ENCODE measurements around the gene RCAN1. TPM values are rescaled to one million over a fixed set of nuclear protein-coding genes. Genes with fewer than 3 reads are reported as not detected.
"Not testable (repeated sequence)": the region's sequence is repeated elsewhere in the genome, so short reads cannot be mapped to it uniquely, and the experiment has no call there.

RCAN1 gene
- total RNA-seq, 1 experiment from 2014 or later = 5.6 TPM

GRCh38 chr21:34626131-34626530 lies 11.2 kb upstream of the RCAN1 start:
- in situ Hi-C loops (cut with HindIII; ENCODE audit: low pct_unique_long_range_greater_than_20kb, low sequenced_read_pairs) = no loop called here
- DNase-seq (ENCODE audit: low read depth) = no peak

- peak; percentile 26 for DNase-seq (ENCODE audit: low read depth)
- in situ Hi-C loops (cut with HindIII; ENCODE audit: low pct_unique_long_range_greater_than_20kb, low sequenced_read_pairs) = no loop called here
Observed at GRCh38 chr21:34625030-34625593, 10.2 kb upstream of the RCAN1 start.

- in situ Hi-C loops (cut with HindIII; ENCODE audit: low pct_unique_long_range_greater_than_20kb, low sequenced_read_pairs) = no loop called here
- no peak for DNase-seq (ENCODE audit: low read depth)
Observed at GRCh38 chr21:34623516-34623915, 8.6 kb upstream of the RCAN1 start.

- no peak for DNase-seq (ENCODE audit: low read depth)
- in situ Hi-C loops (cut with HindIII; ENCODE audit: low pct_unique_long_range_greater_than_20kb, low sequenced_read_pairs) = no loop called here
Observed at GRCh38 chr21:34621434-34622350, 6.8 kb upstream of the RCAN1 start.

GRCh38 chr21:34619841-34620665 lies 5.1 kb upstream of the RCAN1 start:
- DNase-seq (ENCODE audit: low read depth) = no peak
- in situ Hi-C loops (cut with HindIII; ENCODE audit: low pct_unique_long_range_greater_than_20kb, low sequenced_read_pairs) = no loop called here

GRCh38 chr21:34618941-34619340 lies 4.0 kb upstream of the RCAN1 start:
- in situ Hi-C loops (cut with HindIII; ENCODE audit: low pct_unique_long_range_greater_than_20kb, low sequenced_read_pairs) = no loop called here

GRCh38 chr21:34617753-34618339 lies 2.9 kb upstream of the RCAN1 start:
- in situ Hi-C loops (cut with HindIII; ENCODE audit: low pct_unique_long_range_greater_than_20kb, low sequenced_read_pairs) = no loop called here
- DNase-seq (ENCODE audit: low read depth) = no peak

More at GRCh38 chr21:34618941-34619340, 4.0 kb upstream of the RCAN1 start:
- no peak for DNase-seq (ENCODE audit: low read depth)

- in situ Hi-C loops (cut with HindIII; ENCODE audit: low pct_unique_long_range_greater_than_20kb, low sequenced_read_pairs) = no loop called here
- DNase-seq (ENCODE audit: low read depth) = no peak
Observed at GRCh38 chr21:34615487-34615814, 538 bp upstream of the RCAN1 start.

- DNase-seq (ENCODE audit: low read depth) = no peak
- in situ Hi-C loops (cut with HindIII; ENCODE audit: low pct_unique_long_range_greater_than_20kb, low sequenced_read_pairs) = no loop called here
Observed at GRCh38 chr21:34613679-34614627, 960 bp downstream of the RCAN1 start.

- no peak for DNase-seq (ENCODE audit: low read depth)
- in situ Hi-C loops (cut with HindIII; ENCODE audit: low pct_unique_long_range_greater_than_20kb, low sequenced_read_pairs) = no loop called here
Observed at GRCh38 chr21:34612557-34612956, 2.4 kb downstream of the RCAN1 start.

GRCh38 chr21:34612056-34612455 lies 2.9 kb downstream of the RCAN1 start:
- no peak for DNase-seq (ENCODE audit: low read depth)
- in situ Hi-C loops (cut with HindIII; ENCODE audit: low pct_unique_long_range_greater_than_20kb, low sequenced_read_pairs) = no loop called here

- no peak for DNase-seq (ENCODE audit: low read depth)
- in situ Hi-C loops (cut with HindIII; ENCODE audit: low pct_unique_long_range_greater_than_20kb, low sequenced_read_pairs) = no loop called here
Observed at GRCh38 chr21:34611528-34611927, 3.4 kb downstream of the RCAN1 start.

GRCh38 chr21:34609933-34610549 lies 4.9 kb downstream of the RCAN1 start:
- in situ Hi-C loops (cut with HindIII; ENCODE audit: low pct_unique_long_range_greater_than_20kb, low sequenced_read_pairs) = no loop called here
- DNase-seq (ENCODE audit: low read depth) = no peak

- in situ Hi-C loops (cut with HindIII; ENCODE audit: low pct_unique_long_range_greater_than_20kb, low sequenced_read_pairs) = no loop called here
- no peak for DNase-seq (ENCODE audit: low read depth)
Observed at GRCh38 chr21:34609244-34609932, 5.5 kb downstream of the RCAN1 start.

GRCh38 chr21:34607376-34607775 lies 7.5 kb downstream of the RCAN1 start:
- DNase-seq (ENCODE audit: low read depth); in situ Hi-C loops (cut with HindIII; ENCODE audit: low pct_unique_long_range_greater_than_20kb, low sequenced_read_pairs): not testable (repeated sequence)

- in situ Hi-C loops (cut with HindIII; ENCODE audit: low pct_unique_long_range_greater_than_20kb, low sequenced_read_pairs) = no loop called here
- no peak for DNase-seq (ENCODE audit: low read depth)
Observed at GRCh38 chr21:34606621-34607020, 8.3 kb downstream of the RCAN1 start.

GRCh38 chr21:34606051-34606450 lies 8.9 kb downstream of the RCAN1 start:
- no peak for DNase-seq (ENCODE audit: low read depth)
- in situ Hi-C loops (cut with HindIII; ENCODE audit: low pct_unique_long_range_greater_than_20kb, low sequenced_read_pairs) = no loop called here
